Natural killer cell (primary cell): ENCODE measurements around the gene NCDN. TPM values are rescaled to one million over a fixed set of nuclear protein-coding genes. Genes with fewer than 3 reads are reported as not detected.
"Not testable (repeated sequence)": the region's sequence is repeated elsewhere in the genome, so short reads cannot be mapped to it uniquely, and the experiment has no call there.

ENCODE experiments used
- ATAC-seq, 3 donors: fragments of 150-1000 bp in 2 of 3; fragments of 200-7000 bp in 1 of 3; cut with Tn5 transposase; 1 replicate in 1 of 3; 2 replicates in 2 of 3; pipeline ENCODE4 v1.10.0; 2021; ENCODE audit warnings: mild to moderate bottlenecking in 2 of 3, moderate library complexity in 2 of 3
- DNase-seq, 2 donors: peaks; one replicate each; pipeline versions ENCODE4 v3.0.0 to v3.0.0-alpha.2; 2013 to 2021; ENCODE audit warnings: mixed read lengths in 1 of 2
- H3K27ac ChIP-seq: one replicate; pipeline ENCODE4 v1.5.1; 2013; ENCODE audit warnings: mild to moderate bottlenecking, low read length
- H3K27me3 ChIP-seq: one replicate; pipeline ENCODE4 v1.6.1; 2013; ENCODE audit warnings: low read length; ENCODE audit not compliant: control insufficient read depth, insufficient read depth
- H3K36me3 ChIP-seq: one replicate; pipeline ENCODE4 v1.6.1; 2013; ENCODE audit warnings: low read length; ENCODE audit not compliant: control insufficient read depth, insufficient read depth
- H3K4me1 ChIP-seq: one replicate; pipeline ENCODE4 v1.6.1; 2013; ENCODE audit warnings: low read length; ENCODE audit not compliant: control insufficient read depth, insufficient read depth
- H3K4me3 ChIP-seq: one replicate; pipeline ENCODE4 v1.5.1; 2013; ENCODE audit warnings: low read length
- H3K9me3 ChIP-seq: one replicate; pipeline ENCODE4 v1.6.1; 2013; ENCODE audit warnings: low read length; ENCODE audit not compliant: control insufficient read depth, insufficient read depth
- H3K27ac Mint-ChIP-seq, 2 donors: one replicate each; pipeline ENCODE4 v1.8.0; 2022; ENCODE audit warnings: mild to moderate bottlenecking in 2 of 2, mixed read lengths in 2 of 2, moderate library complexity in 1 of 2
- H3K27me3 Mint-ChIP-seq, 2 donors: one replicate each; pipeline ENCODE4 v1.8.0; 2022; ENCODE audit warnings: low read depth in 2 of 2, mixed read lengths in 2 of 2
- H3K36me3 Mint-ChIP-seq: one replicate; pipeline ENCODE4 v1.8.0; 2022; ENCODE audit warnings: mixed read lengths
- H3K4me1 Mint-ChIP-seq, 2 donors: one replicate each; pipeline ENCODE4 v1.8.0; 2022; ENCODE audit warnings: mixed read lengths in 2 of 2
- H3K4me3 Mint-ChIP-seq: one replicate; pipeline ENCODE4 v1.8.0; 2022; ENCODE audit warnings: mild to moderate bottlenecking, moderate library complexity, mixed read lengths
- H3K9me3 Mint-ChIP-seq, 2 donors: one replicate each; pipeline ENCODE4 v1.8.0; 2022; ENCODE audit warnings: mixed read lengths in 2 of 2
- WGBS: methylation state at CpG from one replicate; pipeline ENCODE4 v1.1.7; 2013; ENCODE audit warnings: missing lambda C conversion rate; ENCODE audit not compliant: insufficient coverage; 5-methylcytosine and 5-hydroxymethylcytosine counted together
- intact Hi-C: fragments of 100-400 bp; cut with micrococcal nuclease; formaldehyde crosslinking; loops from one replicate; pipeline ENCODE4 v1.14.2; 2022
- total RNA-seq, 4 donors: library from RNA; stranded (reverse); fragments of 120-200 nt in 1 of 4; gene quantifications; one replicate each; pipeline versions ENCODE4 v1.2.3 to v1.2.4, GENCODE V29; 2013 to 2022
- TF ChIP-seq, protein P1 (sequence below): fragments of 200-600 bp; IDR thresholded peaks from one replicate; pipeline ENCODE4 v1.8.0; 2022; ENCODE audit warnings: antibody characterized with exemption

Gene NCDN
- total RNA-seq, 3 donors from 2014 or later (not counting 1 experiment from before 2014, with no cell fraction given), result 7.9 to 10.7 (median 9.9) TPM

DNA sequence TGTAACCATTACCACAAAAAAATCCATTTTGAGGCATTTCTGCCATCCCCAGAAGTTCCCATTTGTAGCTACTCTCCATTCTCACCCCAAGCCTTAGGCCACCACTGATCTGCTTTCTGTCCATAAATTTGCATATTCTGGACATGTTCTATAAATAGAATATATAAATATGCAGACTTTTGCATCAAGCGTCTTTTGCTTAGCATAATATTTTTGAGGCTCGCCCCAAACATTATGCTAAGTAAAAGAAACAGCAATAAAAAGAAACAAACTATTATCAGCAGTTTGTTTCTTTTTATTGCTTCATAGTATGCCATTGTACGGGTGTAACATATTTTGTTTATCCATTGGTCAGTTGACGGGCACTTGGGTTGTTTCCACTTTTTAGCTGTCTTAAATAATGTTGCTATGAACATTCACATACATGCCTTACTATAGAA lies 23.4 kb downstream of the NCDN start:
- Histone ChIP-seq H3K27ac (no peak overlapping the region), H3K4me1 (peaks cover 23% of the 10 kb centered on the region), H3K9me3 (no peaks in the 10 kb centered on the region), H3K36me3 (peaks cover 7% of the 10 kb centered on the region), H3K4me3 (no peak overlapping the region), H3K27me3 (no peaks in the 10 kb centered on the region)
- intact Hi-C loops, result no loop called here
- no peak overlapping the region for H3K4me3 Mint-ChIP-seq
- no peaks in the 10 kb centered on the region for H3K36me3 Mint-ChIP-seq
- H3K9me3 Mint-ChIP-seq, result no peaks in the 10 kb centered on the region
- ATAC-seq (no peak), DNase-seq (no peak)
- H3K4me1 Mint-ChIP-seq, result peaks cover 22 to 29% of the 10 kb centered on the region in 2 donors
- WGBS, result 100% methylated on average over 1 of the region's 4 CpGs
- TF ChIP-seq, protein P1, sequence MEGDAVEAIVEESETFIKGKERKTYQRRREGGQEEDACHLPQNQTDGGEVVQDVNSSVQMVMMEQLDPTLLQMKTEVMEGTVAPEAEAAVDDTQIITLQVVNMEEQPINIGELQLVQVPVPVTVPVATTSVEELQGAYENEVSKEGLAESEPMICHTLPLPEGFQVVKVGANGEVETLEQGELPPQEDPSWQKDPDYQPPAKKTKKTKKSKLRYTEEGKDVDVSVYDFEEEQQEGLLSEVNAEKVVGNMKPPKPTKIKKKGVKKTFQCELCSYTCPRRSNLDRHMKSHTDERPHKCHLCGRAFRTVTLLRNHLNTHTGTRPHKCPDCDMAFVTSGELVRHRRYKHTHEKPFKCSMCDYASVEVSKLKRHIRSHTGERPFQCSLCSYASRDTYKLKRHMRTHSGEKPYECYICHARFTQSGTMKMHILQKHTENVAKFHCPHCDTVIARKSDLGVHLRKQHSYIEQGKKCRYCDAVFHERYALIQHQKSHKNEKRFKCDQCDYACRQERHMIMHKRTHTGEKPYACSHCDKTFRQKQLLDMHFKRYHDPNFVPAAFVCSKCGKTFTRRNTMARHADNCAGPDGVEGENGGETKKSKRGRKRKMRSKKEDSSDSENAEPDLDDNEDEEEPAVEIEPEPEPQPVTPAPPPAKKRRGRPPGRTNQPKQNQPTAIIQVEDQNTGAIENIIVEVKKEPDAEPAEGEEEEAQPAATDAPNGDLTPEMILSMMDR, result no peak
- H3K27me3 Mint-ChIP-seq, result no peaks in the 10 kb centered on the region
- H3K27ac Mint-ChIP-seq, result no peak overlapping the region

DNA sequence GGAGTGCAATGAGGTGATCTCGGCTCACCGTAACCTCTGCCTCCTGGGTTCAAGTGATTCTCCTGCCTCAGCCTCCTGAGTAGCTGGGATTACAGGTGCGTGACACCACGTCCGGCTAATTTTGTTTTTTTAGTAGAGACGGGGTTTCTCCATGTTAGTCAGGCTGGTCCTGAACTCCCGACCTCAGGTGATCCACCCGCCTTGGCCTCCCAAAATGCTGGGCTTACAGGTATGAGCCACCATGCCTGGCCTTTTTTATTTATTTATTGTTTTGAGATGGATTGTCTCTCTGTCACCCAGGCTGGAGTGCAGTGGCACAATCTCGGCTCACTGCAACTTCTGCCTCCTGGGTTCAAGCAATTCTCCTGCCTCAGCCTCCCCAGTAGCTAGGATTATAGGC lies 24.0 kb downstream of the NCDN start:
- H3K36me3 Mint-ChIP-seq, intact Hi-C loops, H3K4me3 ChIP-seq, H3K27me3 ChIP-seq, ATAC-seq, H3K36me3 ChIP-seq, H3K9me3 ChIP-seq, H3K4me3 Mint-ChIP-seq, H3K27ac ChIP-seq, H3K27me3 Mint-ChIP-seq, H3K9me3 Mint-ChIP-seq, DNase-seq, H3K27ac Mint-ChIP-seq: not testable (repeated sequence)
- H3K4me1 ChIP-seq, result peaks cover 16% of the 10 kb centered on the region
- peaks cover 21 to 28% of the 10 kb centered on the region in 2 donors for H3K4me1 Mint-ChIP-seq
- WGBS, result 95% methylated on average over 9 of the region's 9 CpGs

DNA sequence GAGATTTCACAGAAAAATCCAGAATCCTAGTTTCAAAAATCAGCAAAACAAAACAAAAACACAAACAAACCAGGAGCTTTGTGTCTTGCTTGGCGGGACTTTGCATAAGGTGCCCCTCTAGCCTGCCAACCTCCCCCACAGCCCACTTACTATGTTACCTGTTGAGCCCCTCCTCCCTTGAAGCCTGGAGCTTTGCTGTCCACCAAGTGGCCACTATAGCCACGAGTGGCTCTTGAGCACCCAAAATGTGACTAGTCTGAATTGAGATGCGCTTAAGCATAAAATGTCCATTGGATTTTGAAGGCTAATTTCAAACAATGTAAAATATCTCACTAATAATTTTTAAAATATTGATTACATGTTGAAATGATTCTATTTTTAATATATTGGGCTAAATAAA lies 27.7 kb downstream of the NCDN start:
- no peaks in the 10 kb centered on the region for H3K27me3 ChIP-seq
- no peak overlapping the region for H3K27ac ChIP-seq
- no peak overlapping the region for H3K4me3 ChIP-seq
- DNase-seq, result no peak
- no peaks in the 10 kb centered on the region for H3K27me3 Mint-ChIP-seq
- no peaks in the 10 kb centered on the region for H3K4me1 ChIP-seq
- no peak overlapping the region for H3K4me3 Mint-ChIP-seq
- no peaks in the 10 kb centered on the region for H3K9me3 ChIP-seq
- no peaks in the 10 kb centered on the region for H3K9me3 Mint-ChIP-seq
- H3K4me1 Mint-ChIP-seq, result peaks cover 19 to 34% of the 10 kb centered on the region in 2 donors
- 98% methylated on average over 2 of the region's 3 CpGs for WGBS
- no peaks in the 10 kb centered on the region for H3K36me3 Mint-ChIP-seq
- no peak for ATAC-seq
- H3K36me3 ChIP-seq, result peaks cover 9% of the 10 kb centered on the region
- H3K27ac Mint-ChIP-seq, result no peak overlapping the region
- TF ChIP-seq, protein P1, result no peak
- intact Hi-C loops, result no loop called here

DNA sequence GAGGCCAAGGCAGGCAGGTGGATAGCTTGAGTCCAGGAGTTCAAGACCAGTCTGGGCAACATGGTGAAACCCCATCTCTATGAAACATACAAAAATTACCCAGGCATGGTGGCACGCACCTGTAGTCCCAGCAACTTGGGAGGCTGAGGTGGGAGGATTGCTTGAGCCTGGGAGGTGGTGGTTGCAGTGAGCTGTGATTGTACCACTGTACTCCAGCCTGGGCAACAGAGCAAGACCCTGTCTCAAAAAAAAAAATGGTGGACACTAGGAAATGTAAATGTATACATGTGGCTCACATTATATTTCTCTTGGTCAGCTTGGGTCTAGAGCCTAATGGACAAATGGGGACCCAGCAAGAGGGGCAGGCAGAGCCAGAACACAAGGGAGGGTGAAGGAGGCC lies 28.2 kb downstream of the NCDN start:
- intact Hi-C loops, H3K9me3 ChIP-seq, H3K4me1 ChIP-seq, H3K36me3 Mint-ChIP-seq, H3K4me3 Mint-ChIP-seq, H3K27me3 ChIP-seq, H3K27me3 Mint-ChIP-seq, H3K27ac Mint-ChIP-seq, H3K4me3 ChIP-seq, ATAC-seq, DNase-seq, H3K27ac ChIP-seq, H3K9me3 Mint-ChIP-seq: not testable (repeated sequence)
- 100% methylated on average over 1 of the region's 1 CpG for WGBS
- H3K4me1 Mint-ChIP-seq, result peaks cover 19 to 35% of the 10 kb centered on the region in 2 donors
- H3K36me3 ChIP-seq, result peaks cover 13% of the 10 kb centered on the region
